Measurements from ENCODE around the gene RALGAPA2.

- TF ChIP-seq CTCF (IDR thresholded peaks at IDR 0.05; ENCODE audit: insufficient read depth, low read length) (no peak), GABPA (IDR thresholded peaks at IDR 0.05; ENCODE audit: low read depth) (no peak), POLR2AphosphoS5 (IDR thresholded peaks at IDR 0.05; ENCODE audit: low read depth) (no peak)
Observed at GRCh38 chr20:20409331-20409730, 303.1 kb downstream of the RALGAPA2 start.

Measured in HL-60 (cell line).